GM23338 (cell line): Measurements from ENCODE around the gene RIN3. TPM values are rescaled to one million over a fixed set of nuclear protein-coding genes. Genes with fewer than 3 reads are reported as not detected.

Source experiments
- ATAC-seq: fragments of 200-7000 bp; cut with Tn5 transposase; 3 replicates; pipeline ENCODE4 v1.9.1; 2020
- DNase-seq: peaks from one replicate; pipeline ENCODE4 v3.0.0-alpha.2; 2015; ENCODE audit warnings: low spot score
- H2AFZ ChIP-seq: fragments of 200-600 bp; sonication (generic); 2 replicates; pipeline ENCODE4 v1.8.0; 2016; ENCODE audit warnings: antibody characterized with exemption, mild to moderate bottlenecking, moderate library complexity
- H3F3A ChIP-seq: fragments of 200-600 bp; sonication (generic); replicated peaks from 2 replicates; pipeline ENCODE4 v1.8.0; 2017; ENCODE audit warnings: antibody characterized with exemption, mixed run types, low read depth
- H3K27ac ChIP-seq: fragments of 200-600 bp; sonication (generic); 2 replicates; pipeline ENCODE4 v1.6.1; 2016; ENCODE audit warnings: low read depth
- H3K27me3 ChIP-seq: fragments of 200-600 bp; sonication (generic); 2 replicates; pipeline ENCODE4 v1.8.0; 2016; ENCODE audit warnings: mild to moderate bottlenecking, mixed run types, moderate library complexity; ENCODE audit not compliant: insufficient read depth
- H3K36me3 ChIP-seq: fragments of 200-600 bp; sonication (generic); 2 replicates; pipeline ENCODE4 v1.8.0; 2016; ENCODE audit warnings: mild to moderate bottlenecking; ENCODE audit not compliant: insufficient read depth
- H3K4me1 ChIP-seq: fragments of 200-600 bp; sonication (generic); 2 replicates; pipeline ENCODE4 v1.8.0; 2016; ENCODE audit warnings: mild to moderate bottlenecking, moderate library complexity; ENCODE audit not compliant: insufficient read depth
- H3K4me2 ChIP-seq: fragments of 200-600 bp; sonication (generic); 2 replicates; pipeline ENCODE4 v1.7.1; 2017; ENCODE audit warnings: mixed run types
- H3K4me3 ChIP-seq: fragments of 200-600 bp; sonication (generic); 2 replicates; pipeline ENCODE4 v1.6.1; 2016; ENCODE audit warnings: mixed run types
- H3K79me2 ChIP-seq: fragments of 200-600 bp; sonication (generic); replicated peaks from 2 replicates; pipeline ENCODE4 v1.8.0; 2017; ENCODE audit warnings: mild to moderate bottlenecking; ENCODE audit not compliant: insufficient read depth
- H3K9me2 ChIP-seq: fragments of 200-600 bp; sonication (generic); 2 replicates; pipeline ENCODE4 v1.8.0; 2017; ENCODE audit not compliant: insufficient read depth
- H4K20me1 ChIP-seq: fragments of 200-600 bp; sonication (generic); replicated peaks from 2 replicates; pipeline ENCODE4 v1.8.0; 2017; ENCODE audit warnings: mild to moderate bottlenecking; ENCODE audit not compliant: insufficient read depth
- H3K27ac Mint-ChIP-seq: 2 replicates; pipeline ENCODE4 v1.8.0; 2020; ENCODE audit warnings: inconsistent platforms, mild to moderate bottlenecking, moderate library complexity, mixed read lengths
- H3K27me3 Mint-ChIP-seq: 3 replicates; pipeline ENCODE4 v1.8.0; 2022; ENCODE audit warnings: low read depth, mild to moderate bottlenecking, moderate library complexity, mixed read lengths, inconsistent platforms; ENCODE audit not compliant: insufficient read depth, poor library complexity
- H3K36me3 Mint-ChIP-seq: 3 replicates; pipeline ENCODE4 v1.8.0; 2021; ENCODE audit warnings: low read depth, mild to moderate bottlenecking, inconsistent platforms, moderate library complexity, mixed read lengths
- H3K4me1 Mint-ChIP-seq: 3 replicates; pipeline ENCODE4 v1.8.0; 2020; ENCODE audit warnings: mild to moderate bottlenecking, inconsistent platforms, mixed read lengths
- H3K4me3 Mint-ChIP-seq: 3 replicates; pipeline ENCODE4 v1.8.0; 2021; ENCODE audit warnings: moderate library complexity, mild to moderate bottlenecking, inconsistent platforms, mixed read lengths
- H3K9me3 Mint-ChIP-seq: 3 replicates; pipeline ENCODE4 v1.8.0; 2020; ENCODE audit warnings: moderate library complexity, mild to moderate bottlenecking, inconsistent platforms, mixed read lengths
- CREB1 ChIP-seq: fragments of 250-450 bp; sonication (Bioruptor Pico); IDR thresholded peaks from 2 replicates; pipeline ENCODE4 v1.5.0; 2020; ENCODE audit warnings: low read depth, mild to moderate bottlenecking, moderate library complexity
- CTCF ChIP-seq, 2 experiments: fragments of 200-600 bp in 1 of 2; sonication (generic) in 1 of 2; conservative IDR thresholded peaks; 2 replicates each; pipeline versions ENCODE4 v1.5.1 to v1.6.1; 2016 to 2017; ENCODE audit warnings: antibody characterized with exemption in 2 of 2, low read depth in 2 of 2, mild to moderate bottlenecking in 2 of 2, moderate library complexity in 1 of 2
- EZH2 ChIP-seq: fragments of 200-600 bp; sonication (generic); IDR thresholded peaks from one replicate; pipeline ENCODE4 v1.8.0; 2017; ENCODE audit warnings: antibody characterized with exemption, mild to moderate bottlenecking, low read depth; ENCODE audit not compliant: unreplicated experiment
- EZH2phosphoT487 ChIP-seq: fragments of 200-600 bp; sonication (generic); IDR thresholded peaks from one replicate; pipeline ENCODE4 v1.8.1; 2018; ENCODE audit warnings: antibody characterized with exemption; ENCODE audit not compliant: unreplicated experiment
- JUNB ChIP-seq: IDR thresholded peaks from one replicate; pipeline ENCODE4 v1.6.1; 2016; ENCODE audit warnings: antibody characterized with exemption; ENCODE audit not compliant: unreplicated experiment
- NANOG ChIP-seq: IDR thresholded peaks from 2 replicates; pipeline ENCODE4 v1.6.1; 2016; ENCODE audit warnings: antibody characterized with exemption, borderline replicate concordance
- POLR2AphosphoS5 ChIP-seq: IDR thresholded peaks from 2 replicates; pipeline ENCODE4 v1.6.1; 2016; ENCODE audit warnings: antibody characterized with exemption, low read depth
- STAT1 ChIP-seq: IDR thresholded peaks from one replicate; pipeline ENCODE4 v1.6.1; 2016; ENCODE audit warnings: antibody characterized with exemption; ENCODE audit not compliant: unreplicated experiment
- ZNF114 ChIP-seq: fragments of 250-450 bp; sonication (Bioruptor Pico); IDR thresholded peaks from 2 replicates; pipeline ENCODE4 v1.5.0; 2020; ENCODE audit warnings: mild to moderate bottlenecking, moderate library complexity
- ZNF331 ChIP-seq: fragments of 250-450 bp; sonication (Bioruptor Pico); IDR thresholded peaks from 2 replicates; pipeline ENCODE4 v1.5.0; 2020; ENCODE audit warnings: low read depth, mild to moderate bottlenecking, moderate library complexity
- ZNF462 ChIP-seq: fragments of 250-450 bp; sonication (Bioruptor Pico); IDR thresholded peaks from 2 replicates; pipeline ENCODE4 v1.5.0; 2020; ENCODE audit warnings: mild to moderate bottlenecking, moderate library complexity
- polyA plus RNA-seq: library from polyadenylated mRNA; unstranded; fragments of >200 nt; fragmentation: Nextera tagmentation; extraction: Ambion mirVana; gene quantifications from 2 replicates; pipeline ENCODE4 v1.2.1, GENCODE V29; 2016
- total RNA-seq: library from RNA; depleted of rRNA; stranded (reverse); fragments of >200 nt; shearing (Covaris generic); gene quantifications from 2 replicates; pipeline ENCODE4 v1.2.3, GENCODE V29; 2014
- TF ChIP-seq, protein P1 (sequence below): IDR thresholded peaks from one replicate; pipeline ENCODE4 v1.6.1; 2018; ENCODE audit warnings: antibody characterized with exemption; ENCODE audit not compliant: unreplicated experiment
- TF ChIP-seq, protein P2 (sequence below): IDR thresholded peaks from 2 replicates; pipeline ENCODE4 v1.6.1; 2016; ENCODE audit warnings: antibody characterized with exemption

Gene RIN3
- total and polyA plus RNA-seq, 2 experiments from 2014 or later, result 0.97 to 1.5 TPM

- H3K79me2 ChIP-seq, result no peaks in the 10 kb centered on the region
- ATAC-seq (no peak), DNase-seq (no peak)
- H3K27ac ChIP-seq, result no peak overlapping the region
- no peaks in the 10 kb centered on the region for H3K36me3 ChIP-seq
- no peaks in the 10 kb centered on the region for H4K20me1 ChIP-seq
- Mint-ChIP-seq H3K36me3 (peaks cover 19% of the 10 kb centered on the region), H3K9me3 (peaks cover 29% of the 10 kb centered on the region), H3K27me3 (peaks cover 5% of the 10 kb centered on the region), H3K27ac (no peak overlapping the region), H3K4me1 (peaks cover 8% of the 10 kb centered on the region), H3K4me3 (no peak overlapping the region)
- no peak overlapping the region for H3K4me3 ChIP-seq
- no peak overlapping the region for H2AFZ ChIP-seq
- TF ChIP-seq, protein P1, sequence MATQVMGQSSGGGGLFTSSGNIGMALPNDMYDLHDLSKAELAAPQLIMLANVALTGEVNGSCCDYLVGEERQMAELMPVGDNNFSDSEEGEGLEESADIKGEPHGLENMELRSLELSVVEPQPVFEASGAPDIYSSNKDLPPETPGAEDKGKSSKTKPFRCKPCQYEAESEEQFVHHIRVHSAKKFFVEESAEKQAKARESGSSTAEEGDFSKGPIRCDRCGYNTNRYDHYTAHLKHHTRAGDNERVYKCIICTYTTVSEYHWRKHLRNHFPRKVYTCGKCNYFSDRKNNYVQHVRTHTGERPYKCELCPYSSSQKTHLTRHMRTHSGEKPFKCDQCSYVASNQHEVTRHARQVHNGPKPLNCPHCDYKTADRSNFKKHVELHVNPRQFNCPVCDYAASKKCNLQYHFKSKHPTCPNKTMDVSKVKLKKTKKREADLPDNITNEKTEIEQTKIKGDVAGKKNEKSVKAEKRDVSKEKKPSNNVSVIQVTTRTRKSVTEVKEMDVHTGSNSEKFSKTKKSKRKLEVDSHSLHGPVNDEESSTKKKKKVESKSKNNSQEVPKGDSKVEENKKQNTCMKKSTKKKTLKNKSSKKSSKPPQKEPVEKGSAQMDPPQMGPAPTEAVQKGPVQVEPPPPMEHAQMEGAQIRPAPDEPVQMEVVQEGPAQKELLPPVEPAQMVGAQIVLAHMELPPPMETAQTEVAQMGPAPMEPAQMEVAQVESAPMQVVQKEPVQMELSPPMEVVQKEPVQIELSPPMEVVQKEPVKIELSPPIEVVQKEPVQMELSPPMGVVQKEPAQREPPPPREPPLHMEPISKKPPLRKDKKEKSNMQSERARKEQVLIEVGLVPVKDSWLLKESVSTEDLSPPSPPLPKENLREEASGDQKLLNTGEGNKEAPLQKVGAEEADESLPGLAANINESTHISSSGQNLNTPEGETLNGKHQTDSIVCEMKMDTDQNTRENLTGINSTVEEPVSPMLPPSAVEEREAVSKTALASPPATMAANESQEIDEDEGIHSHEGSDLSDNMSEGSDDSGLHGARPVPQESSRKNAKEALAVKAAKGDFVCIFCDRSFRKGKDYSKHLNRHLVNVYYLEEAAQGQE, result no peak
- TF ChIP-seq STAT1, result no peak
- no peak for TF ChIP-seq CTCF (conservative IDR thresholded peaks at IDR 0.05; ENCODE audit: low read depth in 2 of 2)
- no peak for TF ChIP-seq JUNB
- no peak for TF ChIP-seq CREB1 (CRISPR knock-in tag)
- no peak for TF ChIP-seq POLR2AphosphoS5
- TF ChIP-seq EZH2, result no peak
- TF ChIP-seq ZNF114 (CRISPR knock-in tag), result no peak
- TF ChIP-seq ZNF331, result no peak
- no peak for TF ChIP-seq NANOG
- TF ChIP-seq, protein P2, sequence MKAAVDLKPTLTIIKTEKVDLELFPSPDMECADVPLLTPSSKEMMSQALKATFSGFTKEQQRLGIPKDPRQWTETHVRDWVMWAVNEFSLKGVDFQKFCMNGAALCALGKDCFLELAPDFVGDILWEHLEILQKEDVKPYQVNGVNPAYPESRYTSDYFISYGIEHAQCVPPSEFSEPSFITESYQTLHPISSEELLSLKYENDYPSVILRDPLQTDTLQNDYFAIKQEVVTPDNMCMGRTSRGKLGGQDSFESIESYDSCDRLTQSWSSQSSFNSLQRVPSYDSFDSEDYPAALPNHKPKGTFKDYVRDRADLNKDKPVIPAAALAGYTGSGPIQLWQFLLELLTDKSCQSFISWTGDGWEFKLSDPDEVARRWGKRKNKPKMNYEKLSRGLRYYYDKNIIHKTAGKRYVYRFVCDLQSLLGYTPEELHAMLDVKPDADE, result no peak
- TF ChIP-seq ZNF462 (CRISPR knock-in tag), result no peak
- no peak for TF ChIP-seq EZH2phosphoT487
- no peaks in the 10 kb centered on the region for H3F3A ChIP-seq
- H3K27me3 ChIP-seq, result no peaks in the 10 kb centered on the region
- H3K9me2 ChIP-seq, result no peaks in the 10 kb centered on the region
- H3K4me2 ChIP-seq, result no peak overlapping the region
- H3K4me1 ChIP-seq, result no peaks in the 10 kb centered on the region; the same call in 1 of the 2 replicates
Measured at GRCh38 chr14:92630367-92630766, 116.8 kb downstream of the RIN3 start.
